GM18520 (cell line): ENCODE measurements around the gene SRGAP3.

Experiments
- ATAC-seq: cut with Tn5 transposase; IDR thresholded peaks from one replicate; pipeline ENCODE4 v1.9.1; 2021; ENCODE audit not compliant: unreplicated experiment

Gene SRGAP3

DNA sequence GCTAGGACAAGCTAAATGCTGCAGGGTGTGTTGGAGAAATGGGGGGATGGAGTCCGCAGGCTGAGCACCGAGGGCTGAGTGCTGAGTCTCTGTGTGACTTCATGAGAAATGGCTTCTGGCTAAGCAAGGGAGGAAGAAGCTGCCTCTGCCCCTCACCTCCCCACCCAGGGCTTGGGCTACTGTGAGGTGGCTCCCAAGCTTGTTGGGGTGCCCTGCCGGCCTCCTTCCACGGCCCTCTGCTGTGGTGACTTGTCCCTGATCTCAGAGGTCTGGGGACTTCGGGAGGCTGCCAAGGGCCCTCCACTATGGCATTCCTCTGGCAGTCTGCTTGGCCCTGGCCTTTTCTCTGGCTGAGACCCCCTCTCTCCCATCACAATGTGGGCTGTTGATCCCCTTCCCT, 256.1 kb downstream of the SRGAP3 start:
- ATAC-seq = no peak

DNA sequence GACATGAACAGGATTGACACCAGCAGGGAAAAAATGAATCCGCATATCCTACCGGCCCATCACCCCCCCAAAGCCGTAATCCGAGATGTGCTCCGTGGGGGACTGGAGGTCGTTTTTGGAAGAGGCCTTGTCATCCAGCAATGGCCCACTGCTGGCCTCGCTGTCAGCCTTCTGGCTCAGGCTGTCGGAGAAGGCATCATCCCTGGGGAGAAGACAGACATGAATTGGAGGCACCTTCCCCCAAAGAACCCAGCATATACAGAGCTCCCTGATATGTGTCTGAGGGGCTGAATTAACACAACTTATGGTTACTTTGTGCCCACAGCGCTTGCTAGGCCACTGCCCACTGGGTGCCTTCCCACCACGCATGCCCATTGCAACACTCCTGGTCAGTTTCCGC, 256.6 kb downstream of the SRGAP3 start:
- ATAC-seq = no peak

DNA sequence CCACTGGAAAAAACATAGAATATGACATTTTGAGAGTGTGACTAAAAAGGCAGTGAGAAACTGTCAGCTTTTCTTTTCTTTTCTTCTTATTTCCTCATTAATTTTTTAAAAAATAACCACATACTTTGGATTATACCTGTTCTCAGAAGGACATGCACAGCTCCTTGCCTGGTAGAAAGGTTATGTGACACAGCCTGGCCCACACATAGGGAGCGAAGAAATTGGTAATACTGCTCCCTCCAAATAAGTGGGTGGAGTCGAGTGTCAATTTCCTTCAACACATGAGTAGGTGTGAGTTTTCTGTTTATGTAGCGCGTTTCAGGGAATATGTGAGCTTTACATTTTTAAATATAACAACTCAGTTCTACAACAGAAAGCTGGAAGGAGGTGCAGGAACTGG, 257.2 kb downstream of the SRGAP3 start:
- ATAC-seq = no peak

DNA sequence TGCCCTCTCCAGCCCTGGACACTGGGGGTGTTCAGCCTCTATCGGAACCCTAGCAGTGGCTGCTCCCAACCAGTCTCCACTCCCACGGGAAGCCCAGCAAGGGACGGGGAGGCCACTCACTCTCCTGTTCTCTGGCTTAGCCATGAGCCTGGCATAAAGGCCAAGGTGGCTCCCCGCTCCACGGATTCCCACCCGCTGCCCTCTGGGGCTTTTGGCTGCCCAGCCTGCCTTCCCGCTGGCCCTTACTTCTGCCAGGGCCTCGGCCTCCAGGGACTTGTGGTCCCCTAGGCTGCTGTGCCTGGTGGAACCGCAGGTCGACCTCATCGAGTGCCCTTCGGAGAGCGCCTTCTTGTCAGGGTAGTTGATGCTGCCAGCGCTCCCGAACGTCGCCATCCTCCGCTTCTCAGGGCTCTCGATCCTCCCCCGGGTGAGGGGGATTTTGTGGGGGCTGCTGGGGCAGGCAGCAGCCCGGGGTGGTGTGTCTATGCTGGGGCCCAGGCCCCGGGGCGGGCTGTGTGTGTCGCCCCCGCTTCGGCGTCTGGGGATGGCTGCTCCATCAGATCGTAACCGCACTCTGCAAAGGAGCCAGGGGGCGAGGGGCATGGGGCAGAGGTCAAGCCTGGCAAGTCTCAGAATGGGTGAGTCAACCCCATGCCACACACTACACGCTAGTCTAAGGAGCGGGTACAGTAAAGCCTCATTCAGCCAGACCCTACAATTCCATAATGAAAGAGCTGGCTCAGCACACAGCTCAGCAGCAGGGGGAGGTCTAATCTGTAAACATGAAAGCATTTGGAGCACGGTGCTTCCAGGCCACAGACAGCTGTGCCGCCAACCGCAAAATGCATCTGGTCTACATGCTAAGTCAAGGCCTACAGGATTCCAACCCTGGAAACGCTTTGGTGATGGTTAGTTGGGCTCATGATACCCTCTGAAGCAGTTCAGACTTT, 258.9 kb downstream of the SRGAP3 start:
- ATAC-seq = no peak

DNA sequence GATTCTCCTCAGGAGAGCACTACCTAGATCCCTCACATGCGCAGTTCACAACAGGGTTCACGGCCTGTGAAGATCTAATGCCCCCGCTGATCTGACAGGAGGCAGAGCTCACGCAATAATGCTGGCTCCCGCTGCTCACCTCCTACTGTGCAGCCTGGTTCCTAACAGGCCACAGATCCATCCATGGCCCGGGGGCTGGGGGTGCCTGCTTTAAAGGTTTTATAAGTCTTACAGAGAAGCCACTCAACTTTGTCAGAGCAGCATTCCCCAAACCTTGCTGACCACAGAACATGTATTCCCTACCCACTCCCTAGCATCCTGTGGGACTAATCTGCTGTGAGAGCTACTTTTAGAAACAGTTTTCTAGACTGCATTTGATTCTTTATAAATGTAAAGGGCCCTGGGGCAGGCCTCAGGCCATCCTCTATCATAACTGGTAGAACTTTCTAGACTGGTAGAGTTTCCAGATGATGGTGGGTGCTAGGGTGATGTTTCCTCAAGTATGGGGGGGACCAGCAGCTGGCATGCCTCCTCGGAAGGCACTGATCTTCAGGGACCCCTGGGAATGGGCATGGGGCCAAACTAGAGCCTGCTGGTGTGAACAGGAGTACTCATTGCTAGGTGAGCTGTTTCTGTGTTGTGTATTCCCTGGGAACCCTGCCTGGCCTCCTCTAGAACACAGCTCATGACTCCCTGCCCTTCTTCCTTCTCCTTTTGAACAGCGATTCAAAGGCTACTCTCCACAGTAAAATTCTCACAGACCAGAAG, 260.5 kb downstream of the SRGAP3 start:
- no peak for ATAC-seq

DNA sequence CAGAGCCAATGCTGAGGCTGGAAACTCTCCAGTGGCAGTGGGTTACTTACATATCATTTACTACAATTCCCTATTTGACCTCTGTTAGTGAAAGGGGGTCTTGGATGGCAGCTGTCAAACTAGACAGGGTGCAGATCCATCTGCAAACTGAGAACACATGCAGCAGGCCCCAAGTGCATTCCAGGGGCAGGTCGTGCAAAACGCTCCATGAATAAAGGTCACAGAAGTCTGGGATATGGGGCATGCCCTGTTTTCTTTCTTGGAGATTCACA, 261.1 kb downstream of the SRGAP3 start:
- ATAC-seq = no peak

DNA sequence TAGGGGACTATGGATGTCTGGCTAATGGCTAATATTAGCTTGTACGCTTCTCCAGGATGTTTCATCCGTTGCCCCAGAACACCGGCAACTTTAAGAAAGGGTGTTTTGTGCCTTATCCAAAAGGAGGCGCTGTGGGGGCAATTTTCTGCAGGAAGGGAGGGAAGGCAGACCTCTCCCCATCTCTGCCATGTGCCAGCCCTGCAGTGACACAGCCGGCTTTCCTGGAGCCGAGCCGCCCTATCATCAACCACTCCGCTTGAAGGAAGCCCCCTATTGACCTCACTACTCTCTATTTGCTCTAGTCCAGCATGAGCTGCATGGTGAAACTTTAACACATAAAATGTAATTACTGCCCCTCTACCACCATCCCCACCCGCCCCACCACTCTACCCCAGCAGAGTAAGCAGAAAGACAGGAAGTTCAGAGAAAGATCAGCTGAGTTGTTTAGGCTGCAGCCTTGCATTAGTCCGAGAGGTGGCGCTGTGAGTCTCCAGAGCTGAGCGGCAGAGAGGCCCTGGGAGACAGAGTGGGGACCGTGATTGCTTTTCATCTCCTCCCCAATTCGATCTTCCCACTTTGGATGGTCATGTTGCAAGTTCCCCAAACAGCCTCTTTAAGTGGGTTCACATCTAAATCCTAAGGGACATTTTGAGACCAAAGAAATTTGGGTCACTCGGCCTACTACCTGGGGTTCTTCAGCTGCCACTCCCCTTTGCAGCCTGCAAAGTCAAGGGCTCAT, 261.6 kb downstream of the SRGAP3 start:
- ATAC-seq = no peak

DNA sequence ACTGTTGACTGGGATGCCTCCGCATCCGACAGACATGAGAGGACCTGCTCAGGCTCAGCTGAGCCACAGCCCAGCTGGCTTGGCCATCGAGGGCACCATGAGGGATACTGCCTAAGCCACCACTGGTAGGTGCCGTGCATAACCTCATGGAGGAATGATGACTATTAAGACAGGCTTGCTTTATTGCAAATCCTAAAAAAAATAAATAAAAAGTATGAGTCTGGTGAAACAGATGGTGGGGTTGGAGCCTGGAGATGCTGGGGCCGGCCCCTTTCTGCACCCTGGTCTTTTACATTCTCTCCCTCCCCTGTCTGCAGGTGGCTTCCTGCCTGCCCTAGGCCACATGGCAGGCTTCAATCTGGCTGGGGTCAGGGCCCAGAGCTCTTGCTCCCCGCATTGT, 262.2 kb downstream of the SRGAP3 start:
- ATAC-seq = no peak

DNA sequence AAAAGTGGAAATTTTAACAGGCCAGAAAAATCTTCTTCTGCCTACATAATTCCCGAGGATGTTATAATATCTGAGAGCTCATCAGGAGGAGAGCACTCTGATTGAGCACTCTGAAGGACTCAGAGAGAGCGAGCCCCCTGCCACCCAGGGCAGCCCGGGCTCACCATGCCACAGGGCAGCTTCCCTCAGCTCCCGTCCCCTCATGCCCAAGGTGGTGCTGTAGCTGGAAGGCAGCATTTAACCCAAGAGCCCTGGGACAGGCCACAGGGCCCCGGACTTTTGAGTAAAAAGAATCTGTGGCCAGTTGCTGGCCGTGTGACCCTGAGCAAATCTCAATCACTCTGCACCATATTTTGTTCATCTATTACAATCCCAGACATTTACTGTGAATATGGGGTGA, 262.7 kb downstream of the SRGAP3 start:
- ATAC-seq = no peak

DNA sequence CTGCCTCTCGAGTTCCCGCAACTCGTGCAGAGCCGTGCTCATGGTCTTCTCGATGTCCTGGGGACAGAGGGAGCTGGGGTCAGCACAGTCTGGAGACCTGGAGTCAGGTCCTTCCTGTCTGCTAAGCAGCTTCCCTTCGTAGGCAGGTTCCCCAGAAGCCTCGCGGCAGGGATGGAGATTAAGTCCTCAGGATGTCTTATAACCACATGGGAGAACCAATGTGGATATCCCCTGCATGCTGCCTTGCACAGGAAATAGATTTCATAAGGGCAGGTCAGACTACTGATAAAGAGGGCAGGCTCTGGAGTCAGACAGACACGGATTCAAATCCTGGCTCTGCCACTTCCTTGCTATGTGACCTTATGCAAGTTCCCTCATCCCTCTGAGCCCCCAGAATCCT, 263.6 kb downstream of the SRGAP3 start:
- ATAC-seq = no peak

DNA sequence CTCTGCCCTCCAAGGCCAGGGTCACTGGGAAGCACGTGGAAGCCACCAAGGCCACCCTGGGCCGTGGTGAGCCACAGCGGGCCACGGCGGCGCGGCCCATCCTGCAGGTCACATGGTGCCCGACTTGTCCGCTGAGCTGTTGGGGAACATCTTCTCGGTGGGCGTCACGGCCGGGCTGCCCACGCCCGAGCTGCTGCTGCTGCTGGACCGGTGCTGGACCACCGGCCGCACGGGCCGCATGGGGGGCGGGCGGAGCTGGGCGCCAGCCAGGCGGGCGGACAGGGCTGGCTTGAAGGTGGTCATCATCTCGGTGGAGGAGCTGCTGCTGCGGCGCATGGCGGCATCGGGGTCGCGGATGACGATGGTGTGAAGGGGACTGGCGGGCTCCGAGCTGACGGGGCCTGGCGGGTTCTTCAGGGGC, 264.0 kb downstream of the SRGAP3 start:
- ATAC-seq = no peak

DNA sequence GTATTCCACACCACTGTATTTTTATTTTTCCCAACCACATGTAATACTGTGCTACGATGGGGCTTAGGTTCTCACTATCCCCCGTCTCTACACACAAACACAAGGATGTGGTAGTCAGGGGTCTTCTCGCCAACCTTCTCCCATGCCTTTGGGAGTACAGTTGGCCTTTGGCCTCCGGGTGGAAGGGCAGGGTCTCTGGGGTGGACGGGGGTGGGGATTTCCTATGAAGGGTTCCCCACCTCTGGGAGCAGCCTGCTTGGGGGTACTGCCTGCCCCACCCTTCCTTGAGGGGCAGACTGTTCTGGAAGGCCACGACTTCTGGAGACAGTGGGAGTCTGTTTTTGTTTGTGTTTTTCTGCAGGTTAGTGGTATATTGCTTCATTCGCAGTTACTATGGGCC, 264.9 kb downstream of the SRGAP3 start:
- no peak for ATAC-seq

DNA sequence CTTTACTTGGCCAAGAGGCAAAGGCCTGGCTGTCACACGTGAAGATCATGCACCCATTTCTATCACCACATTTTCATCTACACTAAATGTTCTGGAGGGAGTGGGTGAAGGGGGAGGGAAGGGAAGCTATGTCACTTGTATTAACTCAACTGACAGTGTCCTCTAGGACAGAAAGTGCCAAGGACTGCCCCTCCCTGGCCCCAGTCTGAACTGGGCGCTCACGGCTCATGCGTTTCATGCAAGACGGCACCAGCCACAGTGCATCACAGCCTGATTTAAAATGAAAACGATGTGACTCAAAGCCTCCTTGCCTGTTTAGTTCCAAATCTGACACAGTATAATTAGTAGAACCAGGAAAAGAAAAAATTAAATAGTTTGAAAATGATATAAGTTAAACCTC, 265.4 kb downstream of the SRGAP3 start:
- no peak for ATAC-seq

DNA sequence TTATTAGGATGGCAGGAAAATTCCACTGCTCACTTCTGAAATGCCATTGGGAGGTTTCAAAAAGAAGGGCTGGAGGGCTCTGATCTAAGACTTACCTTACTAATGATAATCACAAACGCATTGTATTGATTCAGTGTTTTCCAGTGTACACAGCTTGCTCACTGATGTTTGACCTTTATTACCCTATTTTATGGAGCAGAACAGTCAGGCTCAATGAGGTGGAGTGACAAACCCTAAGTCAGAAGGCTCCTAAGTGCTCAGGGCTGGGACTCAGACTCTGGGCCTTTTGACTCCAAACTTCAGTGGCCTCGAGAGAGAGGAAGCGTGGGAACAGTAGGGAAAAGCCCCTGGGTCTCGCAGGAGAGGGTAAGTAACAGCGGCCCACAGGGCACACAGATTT, 265.9 kb downstream of the SRGAP3 start:
- ATAC-seq = no peak

DNA sequence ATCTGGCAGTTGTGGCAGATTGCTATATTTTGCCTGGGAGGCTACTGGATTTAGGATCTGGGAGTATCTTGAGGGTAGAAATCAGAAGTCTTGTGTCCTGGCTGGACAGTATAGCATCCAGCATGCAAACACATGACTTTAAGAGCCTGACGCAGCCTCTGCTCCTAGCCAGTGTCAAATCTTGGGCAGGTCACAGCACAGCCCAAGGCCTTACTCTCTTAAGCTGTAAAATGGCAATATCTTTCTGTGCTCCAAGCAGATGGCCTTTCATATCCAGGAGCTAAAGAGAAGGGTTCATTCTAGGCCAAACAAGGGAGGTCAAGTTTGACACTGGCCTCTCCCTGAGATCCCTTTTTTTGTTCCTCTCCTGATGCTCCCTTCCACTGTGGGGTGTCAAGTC, 266.4 kb downstream of the SRGAP3 start:
- ATAC-seq = no peak

DNA sequence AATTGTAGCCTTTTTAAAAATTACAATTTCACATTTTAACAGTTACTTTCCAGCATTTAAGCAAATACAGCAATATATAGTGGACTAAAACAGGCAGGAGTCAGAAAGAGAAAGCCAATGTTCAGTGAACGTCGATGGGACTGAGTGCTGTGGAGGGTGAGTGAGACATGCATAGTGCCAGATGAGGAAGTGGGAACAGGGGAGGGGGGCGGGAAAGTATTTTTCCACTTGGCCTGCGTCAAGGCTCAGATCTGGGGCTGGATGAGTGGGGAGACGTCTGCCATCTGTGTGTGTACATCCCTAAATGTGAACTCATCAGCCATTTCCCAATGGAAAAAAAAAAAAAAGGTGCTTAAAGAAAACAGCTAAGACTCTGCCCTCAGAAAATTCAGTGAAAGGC, 266.9 kb downstream of the SRGAP3 start:
- no peak for ATAC-seq

DNA sequence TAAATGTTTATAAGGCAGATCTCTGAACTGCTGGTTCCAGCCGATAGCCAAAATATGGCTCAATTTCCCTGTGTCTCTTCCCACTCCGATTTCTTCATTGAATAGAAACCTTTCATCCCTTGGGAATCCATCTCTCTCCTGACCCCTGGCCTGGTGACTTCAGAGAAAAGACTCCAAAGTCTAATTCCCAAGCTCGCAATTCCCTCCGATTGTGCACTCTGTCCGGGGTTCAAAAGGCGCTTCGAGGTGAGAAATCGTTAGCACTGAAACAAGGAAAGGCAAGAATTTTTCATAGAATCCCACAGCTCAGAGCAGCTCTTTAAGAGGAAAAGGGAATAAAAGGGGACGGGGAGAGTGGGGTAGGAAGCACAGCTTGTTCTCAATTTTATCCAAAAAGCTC, 267.7 kb downstream of the SRGAP3 start:
- ATAC-seq = no peak

DNA sequence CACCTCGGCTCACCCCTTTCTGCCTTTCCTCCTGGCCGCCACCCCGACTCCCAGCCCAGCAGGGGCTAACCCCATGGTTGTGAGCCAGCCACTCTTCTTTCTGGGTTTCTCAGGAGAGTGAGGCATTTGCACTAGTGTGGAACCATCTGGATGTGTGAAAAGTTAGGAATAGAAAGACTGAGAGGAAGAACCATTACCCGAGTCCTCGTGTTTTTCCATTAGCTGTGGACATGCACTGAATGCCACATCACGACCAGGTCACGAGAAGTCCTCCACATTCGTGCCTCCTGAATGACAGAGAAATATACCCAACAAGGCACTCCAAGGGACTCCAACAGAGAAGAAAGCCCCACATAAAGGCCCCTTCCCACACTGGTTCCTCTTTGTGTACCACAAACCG, 268.1 kb downstream of the SRGAP3 start:
- ATAC-seq = no peak

DNA sequence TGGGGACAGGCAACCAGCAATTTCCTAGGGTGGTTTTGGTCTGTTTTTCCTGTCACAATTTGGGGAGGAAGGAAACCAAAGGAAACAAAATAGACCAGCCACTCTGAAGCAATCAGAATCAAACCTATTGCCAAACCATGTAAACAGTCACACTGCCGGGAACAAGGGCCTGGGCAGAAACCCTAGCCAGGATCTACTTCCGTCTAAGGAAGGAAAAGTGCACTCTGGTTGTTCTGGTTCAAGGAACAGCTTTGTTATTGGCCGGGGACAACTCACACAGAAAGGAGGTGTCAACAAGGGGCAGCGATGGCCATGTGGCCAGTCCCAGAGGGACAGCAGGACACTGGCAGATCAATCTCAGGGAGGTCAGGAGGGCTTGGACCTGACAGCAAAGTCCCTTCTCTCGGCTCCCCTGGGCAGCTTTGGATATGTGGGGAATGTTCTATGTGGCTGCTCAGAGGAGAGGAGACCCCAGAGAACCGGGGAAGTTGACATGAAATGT, 268.6 kb downstream of the SRGAP3 start:
- ATAC-seq = no peak

DNA sequence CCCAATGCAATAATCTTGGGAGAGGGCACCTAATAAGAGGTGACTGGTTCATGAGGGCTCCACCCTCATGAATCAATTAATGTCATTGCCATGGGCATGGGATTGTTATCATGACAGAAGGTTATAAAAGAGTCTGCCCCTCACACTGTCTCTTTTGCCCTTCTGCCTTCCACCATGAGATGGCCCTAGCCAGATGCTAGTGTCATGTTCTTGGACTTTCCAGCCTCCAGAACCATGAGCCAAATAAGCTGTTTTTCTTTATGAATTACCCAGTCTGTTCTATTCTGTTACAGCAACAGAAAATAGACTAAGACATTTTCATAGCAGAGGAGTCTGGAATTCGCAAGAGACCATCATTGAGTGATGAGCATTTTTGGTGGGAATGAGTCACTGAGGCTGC, 270.2 kb downstream of the SRGAP3 start:
- ATAC-seq = no peak

DNA sequence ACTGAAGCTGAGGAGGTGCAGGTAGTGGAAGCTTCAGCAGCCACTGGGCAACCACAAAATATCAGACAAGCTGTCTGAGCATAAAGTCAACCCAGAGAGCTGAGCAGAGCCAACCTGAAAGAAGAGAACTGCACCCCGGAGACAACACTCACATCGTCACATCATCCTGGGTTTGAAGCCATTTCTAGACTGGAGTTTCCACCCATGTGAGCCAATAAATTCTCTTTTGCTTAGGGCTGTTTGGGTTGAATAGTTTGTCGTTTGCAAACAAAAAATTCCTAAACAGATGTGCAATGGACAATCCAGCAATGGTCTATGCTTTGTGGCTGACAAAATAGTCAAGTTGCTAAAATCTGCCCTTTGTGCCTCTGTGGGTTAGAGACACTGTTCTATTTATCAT, 270.9 kb downstream of the SRGAP3 start:
- no peak for ATAC-seq
